Uterus (tissue), 4 donors: ENCODE data around the gene JAML. TPM values are rescaled to one million over a fixed set of nuclear protein-coding genes. Genes with fewer than 3 reads are reported as not detected.

Experiments
- DNase-seq, 2 donors: peaks; one replicate each; pipeline ENCODE4 v3.0.0-alpha.2; 2019 to 2020
- H3K27ac ChIP-seq, 2 donors: fragments of 200-600 bp; sonication (generic); 1 replicate in 1 of 2; 2 replicates in 1 of 2; pipeline ENCODE4 v1.5.1; 2016 to 2018
- H3K27me3 ChIP-seq, 2 donors: fragments of 200-600 bp; sonication (generic); one replicate each; pipeline ENCODE4 v1.5.1; 2018 to 2019; ENCODE audit warnings: control low read depth in 1 of 2
- H3K36me3 ChIP-seq, 2 donors: fragments of 200-600 bp; sonication (generic); one replicate each; pipeline ENCODE4 v1.5.1; 2019; ENCODE audit warnings: control low read depth in 1 of 2
- H3K4me1 ChIP-seq, 2 donors: fragments of 200-600 bp; sonication (generic); one replicate each; pipeline ENCODE4 v1.5.1; 2018 to 2019; ENCODE audit warnings: control low read depth in 1 of 2
- H3K4me3 ChIP-seq, 2 donors: fragments of 200-600 bp; sonication (generic); 1 replicate in 1 of 2; 2 replicates in 1 of 2; pipeline ENCODE4 v1.5.1; 2018 to 2019; ENCODE audit warnings: mild to moderate bottlenecking in 1 of 2
- H3K9me3 ChIP-seq, 2 donors: fragments of 200-600 bp; sonication (generic); one replicate each; pipeline ENCODE4 v1.5.1; 2019; ENCODE audit warnings: control low read depth in 1 of 2
- CTCF ChIP-seq, 4 experiments: fragments of 200-600 bp in 2 of 4; fragments of 450-650 bp in 2 of 4; sonication (generic) in 2 of 4; IDR thresholded peaks; one replicate each; pipeline ENCODE4 v1.5.1; 2016 to 2019; ENCODE audit warnings: antibody characterized with exemption in 4 of 4, mild to moderate bottlenecking in 2 of 4, moderate library complexity in 1 of 4
- POLR2A ChIP-seq, 2 donors: fragments of 450-650 bp; IDR thresholded peaks; one replicate each; pipeline ENCODE4 v1.6.1; 2016; ENCODE audit warnings: antibody characterized with exemption in 2 of 2, mild to moderate bottlenecking in 1 of 2, moderate library complexity in 1 of 2
- intact Hi-C: fragments of 100-400 bp; cut with DNase I; formaldehyde crosslinking; loops from one replicate; pipeline ENCODE4 v1.15.1; 2023; ENCODE audit warnings: low total_unique reads
- small RNA-seq: library from RNA; depleted of rRNA; stranded (forward); fragments of <200 nt; gene quantifications from one replicate; pipeline ENCODE3, GENCODE V24; 2016
- total RNA-seq, 4 donors: library from RNA; depleted of rRNA in 3 of 4; stranded (reverse); fragments of >200 nt in 3 of 4; gene quantifications; one replicate each; pipeline versions ENCODE4 v1.1.0 to v1.2.4, GENCODE V29; 2014 to 2023
- donor health status: DM: yes; HTN: yes; CAD: no.

The JAML gene
- total RNA-seq, 4 donors from 2014 or later = 1.2 to 9.1 (median 5.6) TPM

- Histone ChIP-seq H3K9me3 (no peaks in the 10 kb centered on the region), H3K27ac (peak overlapping the region in 1 of 2 donors; percentile 55), H3K36me3 (no peaks in the 10 kb centered on the region), H3K27me3 (no peaks in the 10 kb centered on the region), H3K4me3 (no peak overlapping the region), H3K4me1 (peaks cover 0 to 14% of the 10 kb centered on the region in 2 donors)
- intact Hi-C loops = loop anchor here (10.0 kb wide), 2 partner anchors 207 to 337 kb away; partner anchors contain the start of gene UBE4A
- TF ChIP-seq CTCF (IDR thresholded peaks at IDR 0.05) (no peak), POLR2A (IDR thresholded peaks at IDR 0.05) (no peak)
- no peak for DNase-seq
Measured at GRCh38 chr11:118147502-118147901, 77.3 kb downstream of the JAML start.

- Histone ChIP-seq H3K4me3 (no peak overlapping the region), H3K9me3 (no peaks in the 10 kb centered on the region), H3K36me3 (no peaks in the 10 kb centered on the region), H3K27ac (peak overlapping the region in 1 of 2 donors; percentile 55), H3K27me3 (no peaks in the 10 kb centered on the region), H3K4me1 (peaks cover 0 to 7% of the 10 kb centered on the region in 2 donors)
- DNase-seq = no peak
- TF ChIP-seq CTCF (IDR thresholded peaks at IDR 0.05) = no peak
- TF ChIP-seq POLR2A (IDR thresholded peaks at IDR 0.05) = no peak
- intact Hi-C loops = loop anchor here (10.0 kb wide), 2 partner anchors 208 to 338 kb away; partner anchors contain the start of gene UBE4A
Measured at GRCh38 chr11:118146554-118146953, 78.3 kb downstream of the JAML start.

GRCh38 chr11:118145285-118146227 is 79.3 kb downstream of the JAML start:
- peak; percentile 77 to 81 for DNase-seq
- intact Hi-C loops = loop anchor here (10.0 kb wide), 2 partner anchors 209 to 339 kb away; partner anchors contain the start of gene UBE4A
- Histone ChIP-seq H3K4me3 (peak overlapping the region; percentile 45 to 59), H3K27ac (peak overlapping the region; percentile 24 to 55), H3K9me3 (no peaks in the 10 kb centered on the region), H3K36me3 (no peaks in the 10 kb centered on the region), H3K4me1 (peaks cover 0 to 7% of the 10 kb centered on the region in 2 donors), H3K27me3 (no peaks in the 10 kb centered on the region)
- TF ChIP-seq CTCF (IDR thresholded peaks at IDR 0.05) = peak; percentile 92 to 96 (median 94)
- TF ChIP-seq POLR2A (IDR thresholded peaks at IDR 0.05) = no peak

GRCh38 chr11:118144301-118145268 is 80.2 kb downstream of the JAML start:
- H3K36me3 ChIP-seq = no peaks in the 10 kb centered on the region
- TF ChIP-seq POLR2A (IDR thresholded peaks at IDR 0.05) = no peak
- TF ChIP-seq CTCF (IDR thresholded peaks at IDR 0.05) = no peak
- peaks cover 0 to 7% of the 10 kb centered on the region in 2 donors for H3K4me1 ChIP-seq
- no peaks in the 10 kb centered on the region for H3K27me3 ChIP-seq
- DNase-seq = no peak
- H3K4me3 ChIP-seq = no peak overlapping the region
- intact Hi-C loops = loop anchor here (10.0 kb wide), 2 partner anchors 210 to 340 kb away; partner anchors contain the start of gene UBE4A
- H3K9me3 ChIP-seq = no peaks in the 10 kb centered on the region
- H3K27ac ChIP-seq = no peak overlapping the region

Small RNAs within 50 kb of the gene (small RNA-seq; reads per million reads assigned to genes)
- not detected for gene HSPE1P18

Other genes with a start within 250 kb of the JAML start
- 10 to 100 TPM in 3 of 4 donors, 1 to 10 TPM in 1; 6.8 to 45.9 (median 11.1) TPM for gene IL10RA, start 238.6 kb downstream of the JAML start, total RNA-seq
- 1 to 10 TPM in 1 of 4 donors, under 1 TPM in 1, not detected in 2; 0.88 to 5.5 TPM for gene TMPRSS4, start 147.9 kb downstream of the JAML start, total RNA-seq
- gene SMIM35, start 138.0 kb downstream of the JAML start, total RNA-seq = not detected
- 1 to 10 TPM; 1.8 to 7.3 (median 2.5) TPM for gene SCN4B, start 72.2 kb downstream of the JAML start, total RNA-seq
- gene SCN2B, start 48.4 kb downstream of the JAML start, total RNA-seq = 1 to 10 TPM in 1 of 4 donors, under 1 TPM in 1, not detected in 2; 0.37 to 9.3 TPM
- 1 to 10 TPM in 3 of 4 donors, under 1 TPM in 1; 0.26 to 8.3 (median 3.3) TPM for gene MPZL3, start 27.4 kb upstream of the JAML start, total RNA-seq
- 100 to 1,000 TPM in 1 of 4 donors, 10 to 100 TPM in 3; 40.9 to 191 (median 73.9) TPM for gene MPZL2, start 39.3 kb upstream of the JAML start, total RNA-seq
- 1 to 10 TPM in 1 of 4 donors, under 1 TPM in 1, not detected in 2; 0.48 to 2.4 TPM for gene CD3E, start 79.7 kb upstream of the JAML start, total RNA-seq
- gene CD3D, start 117.7 kb upstream of the JAML start, total RNA-seq = 1 to 10 TPM in 1 of 4 donors, not detected in 3; 1.7 TPM
- 1 to 10 TPM in 1 of 4 donors, under 1 TPM in 1, not detected in 2; 0.34 to 6.2 TPM for gene CD3G, start 119.3 kb upstream of the JAML start, total RNA-seq
- 10 to 100 TPM; 31.0 to 41.2 (median 33.3) TPM for gene UBE4A, start 134.6 kb upstream of the JAML start, total RNA-seq
- gene ATP5MG, start 176.6 kb upstream of the JAML start, total RNA-seq = 100 to 1,000 TPM in 3 of 4 donors, 10 to 100 TPM in 1; 36.4 to 274 (median 152) TPM
- 100 to 1,000 TPM in 1 of 4 donors, 10 to 100 TPM in 3; 41.0 to 142 (median 73.9) TPM for gene KMT2A, start 211.5 kb upstream of the JAML start, total RNA-seq